Pulmonary artery endothelial cell (primary cell): ENCODE data around the gene CRYBG1. TPM values are rescaled to one million over a fixed set of nuclear protein-coding genes. Genes with fewer than 3 reads are reported as not detected.

Source experiments
- DNase-seq: peaks from one replicate; pipeline ENCODE4 v3.0.0-alpha.2; 2011; ENCODE audit warnings: low read depth, low spot score
- total RNA-seq: library from RNA; depleted of rRNA; stranded (reverse); fragments of >200 nt; gene quantifications from 2 replicates; pipeline ENCODE4 v1.2.3, GENCODE V29; 2014

CRYBG1 gene
- total RNA-seq, 1 donor from 2014 or later: 19.8 TPM

DNA sequence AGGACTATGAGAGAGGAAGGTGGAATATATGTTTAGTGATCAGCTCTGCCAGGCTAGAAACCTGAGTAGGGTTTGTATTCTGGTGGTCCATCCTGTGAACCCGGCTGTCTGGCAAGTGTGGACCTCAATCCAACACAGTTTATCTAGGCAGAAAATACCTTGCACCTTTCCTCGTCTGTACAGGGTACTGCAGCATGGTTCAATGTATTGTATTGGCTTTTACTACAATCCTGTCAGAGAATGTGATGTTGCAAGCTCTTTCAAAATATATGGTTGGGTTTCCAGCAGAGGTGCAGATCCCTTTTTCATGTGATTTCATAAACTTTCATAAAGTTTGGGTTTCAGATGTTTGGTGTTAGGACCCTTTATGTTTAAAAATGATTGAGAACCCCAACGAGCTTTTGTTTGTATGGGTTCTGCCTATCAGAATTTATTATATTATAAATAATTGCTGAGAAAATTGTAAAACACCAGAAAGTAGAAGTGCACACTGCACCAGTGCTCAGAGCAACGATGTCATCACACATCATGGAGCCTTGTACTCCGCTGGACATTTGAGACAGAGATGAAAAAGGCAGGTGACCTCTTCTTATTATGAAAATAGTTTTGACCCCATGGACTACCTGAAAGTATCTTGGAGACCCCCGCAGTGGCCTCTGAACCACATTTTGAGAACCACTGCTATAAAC, 162.2 kb downstream of the CRYBG1 start:
- no peak for DNase-seq

DNA sequence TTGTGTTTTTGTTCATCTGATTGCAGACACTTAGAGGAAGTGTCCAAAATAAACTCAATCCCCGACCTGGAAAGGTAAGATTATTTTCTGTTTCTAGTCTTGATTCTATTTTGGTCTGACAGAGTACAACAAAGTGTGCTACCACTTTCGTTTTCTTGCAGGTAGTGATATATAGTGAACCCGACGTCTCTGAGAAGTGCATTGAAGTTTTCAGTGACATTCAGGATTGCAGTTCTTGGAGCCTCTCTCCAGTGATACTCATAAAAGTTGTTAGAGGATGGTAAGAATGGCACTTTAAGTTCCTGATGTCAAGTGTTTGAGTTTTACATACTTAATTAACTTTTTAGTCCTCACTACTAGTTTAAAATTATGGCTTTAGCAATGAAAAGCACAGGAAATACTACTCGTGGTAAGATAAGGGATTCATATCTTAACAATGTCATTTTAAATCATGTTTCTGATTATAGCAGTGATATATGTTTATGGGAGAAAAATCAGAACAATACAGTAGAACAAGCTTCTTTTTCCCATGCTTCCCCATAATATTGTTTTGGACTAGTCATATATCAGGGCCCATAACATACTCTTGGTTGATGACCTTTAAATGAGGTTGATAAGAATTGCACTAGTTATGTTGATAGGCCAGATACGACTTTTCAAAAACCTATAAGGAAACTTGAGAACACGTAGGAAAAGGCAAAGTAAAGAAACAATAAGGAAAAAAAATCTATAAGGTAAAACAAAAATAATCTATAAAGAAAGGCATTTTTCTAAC, 164.8 kb downstream of the CRYBG1 start:
- DNase-seq: no peak

DNA sequence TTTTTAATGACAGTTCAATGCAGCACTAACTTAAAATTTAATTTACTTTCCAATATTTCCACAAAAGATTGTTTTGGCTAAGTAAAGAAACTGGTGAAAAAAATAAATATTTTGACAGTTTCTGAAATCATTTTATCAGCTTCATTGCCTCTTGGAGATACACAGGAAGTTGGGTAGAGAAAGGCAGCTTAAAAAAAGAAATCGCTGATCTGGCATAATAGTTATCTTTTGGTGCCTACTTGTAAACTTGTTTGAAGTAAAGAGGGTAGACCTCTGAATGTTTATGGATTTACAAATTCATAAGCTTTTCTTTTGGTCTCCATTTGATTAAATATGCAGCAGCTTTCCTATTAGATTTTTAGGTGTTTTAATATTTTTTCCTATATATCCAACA, 165.4 kb downstream of the CRYBG1 start:
- no peak for DNase-seq

DNA sequence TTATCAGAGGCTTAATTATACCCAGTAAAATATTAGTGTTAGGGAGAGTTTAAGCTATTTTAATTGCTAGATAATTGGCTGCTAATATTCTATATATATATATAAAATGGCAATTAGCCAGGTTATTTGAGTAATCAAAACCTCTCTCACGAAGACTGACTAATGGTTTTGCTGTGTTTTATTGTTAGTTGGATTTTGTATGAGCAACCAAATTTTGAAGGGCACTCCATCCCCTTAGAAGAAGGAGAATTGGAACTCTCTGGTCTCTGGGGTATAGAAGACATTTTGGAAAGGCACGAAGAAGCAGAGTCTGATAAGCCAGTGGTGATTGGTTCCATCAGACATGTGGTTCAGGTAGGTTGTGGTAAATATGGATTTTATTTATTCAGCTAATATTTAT, 166.6 kb downstream of the CRYBG1 start:
- DNase-seq: no peak

DNA sequence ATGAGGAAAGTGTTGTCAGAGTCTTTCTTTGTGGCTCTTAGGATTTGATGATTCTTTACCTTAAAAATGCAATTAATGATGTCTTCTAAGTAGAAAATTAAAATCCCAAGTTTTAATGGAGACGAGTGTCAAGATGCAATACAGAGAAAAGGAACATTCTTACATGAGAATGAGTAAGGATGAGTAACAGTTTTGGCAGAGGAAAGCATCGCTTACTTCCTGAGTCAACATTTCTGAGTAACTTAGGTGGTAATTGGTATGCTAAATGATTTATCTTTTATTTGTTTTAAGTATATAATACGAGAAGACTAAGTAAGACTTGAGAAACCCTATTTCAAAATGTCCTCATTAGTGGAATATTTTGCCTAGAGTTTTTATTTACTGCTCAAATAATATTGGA, 167.5 kb downstream of the CRYBG1 start:
- peak; percentile 75 for DNase-seq

DNA sequence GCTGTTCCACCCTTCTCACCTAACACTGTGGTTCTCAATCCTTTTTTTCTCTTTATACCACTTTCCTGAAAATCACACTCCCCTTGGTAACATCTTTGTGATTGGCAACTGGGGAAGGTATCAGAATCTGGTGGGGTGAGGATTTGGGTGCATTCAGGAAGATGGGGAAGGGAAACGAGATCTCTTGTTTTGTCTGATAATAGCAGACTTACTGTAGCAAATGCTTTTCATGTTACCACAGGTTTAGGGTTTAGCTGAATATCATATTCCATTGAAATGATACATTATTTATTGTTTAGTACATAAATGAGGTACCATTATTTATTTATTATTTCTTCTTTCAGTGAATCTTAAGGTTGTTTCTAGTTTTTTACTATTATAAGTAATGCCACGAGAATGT, 168.0 kb downstream of the CRYBG1 start:
- no peak for DNase-seq

DNA sequence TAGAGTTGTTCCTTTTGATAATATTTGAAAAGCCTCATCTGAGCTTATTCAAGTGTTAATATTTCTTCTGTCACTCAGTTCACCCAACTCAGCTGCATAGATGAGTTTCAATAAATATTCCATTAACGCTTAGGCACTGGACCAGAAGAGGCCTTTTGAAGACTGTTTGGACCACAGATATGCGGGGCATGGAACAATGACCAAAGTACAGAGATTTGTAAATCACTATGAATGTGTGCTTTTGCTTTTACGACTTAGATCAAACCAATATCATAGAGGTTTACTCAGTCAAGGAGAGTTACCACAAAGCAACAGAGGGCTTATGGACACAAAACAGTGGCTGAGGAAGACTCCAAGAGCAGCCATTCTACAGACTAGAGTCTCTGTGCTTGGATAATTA, 168.9 kb downstream of the CRYBG1 start:
- DNase-seq: no peak

DNA sequence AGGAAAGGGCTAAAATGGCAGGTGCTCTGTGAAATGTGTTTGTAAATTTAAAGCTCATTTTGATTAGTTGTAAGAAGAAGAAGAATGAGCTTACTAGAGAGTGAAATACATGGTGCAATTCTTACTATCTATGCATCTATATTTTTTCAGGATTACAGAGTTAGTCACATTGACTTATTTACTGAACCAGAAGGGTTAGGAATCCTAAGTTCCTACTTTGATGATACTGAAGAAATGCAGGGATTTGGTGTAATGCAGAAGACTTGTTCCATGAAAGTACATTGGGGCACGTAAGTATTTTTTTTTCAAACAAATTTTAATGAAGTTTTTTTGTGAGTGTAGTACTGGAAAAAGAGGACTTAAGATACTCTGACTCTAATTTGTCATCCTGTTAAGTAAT, 169.5 kb downstream of the CRYBG1 start:
- no peak for DNase-seq

DNA sequence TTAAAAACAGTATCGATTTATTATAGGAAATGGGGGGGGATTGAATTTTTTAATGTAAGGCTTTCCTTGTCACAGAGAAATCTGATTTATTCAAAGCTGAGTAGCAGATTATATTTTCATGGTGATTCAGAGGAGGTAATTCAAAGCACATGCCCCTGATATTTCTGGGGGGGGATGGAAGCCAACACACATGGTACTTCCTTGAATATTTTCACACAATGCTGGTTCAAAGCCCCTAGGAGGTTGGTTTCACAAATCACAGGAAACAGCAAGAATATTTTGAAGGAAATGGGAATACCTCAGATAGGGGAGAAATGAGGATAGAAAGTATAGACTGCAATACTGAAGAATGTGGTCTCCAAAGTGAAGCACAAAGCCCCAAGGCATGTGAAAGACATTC, 170.0 kb downstream of the CRYBG1 start:
- peak; percentile 72 for DNase-seq

DNA sequence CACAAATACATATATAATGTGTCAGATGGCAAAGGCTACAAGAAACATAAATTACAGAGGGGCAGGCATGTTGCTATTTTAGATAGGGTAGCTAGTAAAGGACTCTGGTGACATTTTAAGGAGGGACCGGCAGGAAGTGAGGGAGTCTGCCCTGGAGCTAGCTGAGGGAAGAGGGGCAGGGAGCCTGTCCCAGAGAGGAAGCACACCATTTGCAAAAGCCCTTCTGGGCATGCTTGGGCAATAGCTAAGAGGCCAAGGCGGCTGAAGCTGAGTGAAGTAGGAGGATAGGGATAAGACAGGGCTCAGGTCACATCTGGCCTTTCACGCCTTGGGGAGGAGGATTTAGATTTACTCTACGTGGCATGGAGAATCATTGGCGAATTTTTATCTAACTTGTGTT, 172.5 kb downstream of the CRYBG1 start:
- DNase-seq: no peak

DNA sequence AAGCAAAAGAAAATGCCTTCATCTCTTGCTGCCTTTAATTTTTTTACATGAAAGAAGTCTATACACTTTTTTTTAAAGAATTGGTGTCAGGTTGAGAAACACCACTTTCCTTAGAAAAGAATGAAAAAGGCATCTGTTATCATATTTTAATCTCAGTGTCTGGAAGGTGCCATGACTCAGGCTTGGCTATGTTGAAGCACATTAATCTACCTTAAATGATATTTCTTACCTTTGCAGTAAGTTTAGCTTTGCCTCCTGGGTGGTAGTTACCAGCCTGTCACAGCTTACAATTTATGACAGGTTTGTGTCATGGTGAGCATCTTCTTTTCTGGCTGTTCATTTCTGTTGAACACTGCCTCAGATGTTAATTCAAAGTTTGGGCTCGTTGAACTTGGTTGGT, 173.5 kb downstream of the CRYBG1 start:
- DNase-seq: no peak

DNA sequence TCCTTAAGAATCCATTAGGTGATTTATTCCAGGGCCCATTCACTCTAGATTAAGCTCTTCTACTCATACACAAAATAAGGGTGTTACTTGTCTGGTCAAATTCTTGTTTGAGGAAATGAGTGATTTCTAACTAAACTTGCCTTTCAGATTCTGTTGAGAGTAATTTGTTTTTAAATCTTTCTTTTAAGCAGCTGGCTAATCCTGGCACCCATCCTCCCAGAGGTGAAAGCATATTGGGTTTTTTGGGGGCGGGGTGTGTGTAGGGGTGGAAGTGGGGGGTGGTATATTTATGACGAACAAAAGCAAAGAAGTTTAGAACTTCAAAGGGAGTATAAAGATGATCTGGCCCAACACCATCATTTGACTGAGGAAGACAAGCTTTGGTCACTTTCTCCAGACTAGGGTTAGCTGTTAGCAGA, 174.1 kb downstream of the CRYBG1 start:
- DNase-seq: no peak

DNA sequence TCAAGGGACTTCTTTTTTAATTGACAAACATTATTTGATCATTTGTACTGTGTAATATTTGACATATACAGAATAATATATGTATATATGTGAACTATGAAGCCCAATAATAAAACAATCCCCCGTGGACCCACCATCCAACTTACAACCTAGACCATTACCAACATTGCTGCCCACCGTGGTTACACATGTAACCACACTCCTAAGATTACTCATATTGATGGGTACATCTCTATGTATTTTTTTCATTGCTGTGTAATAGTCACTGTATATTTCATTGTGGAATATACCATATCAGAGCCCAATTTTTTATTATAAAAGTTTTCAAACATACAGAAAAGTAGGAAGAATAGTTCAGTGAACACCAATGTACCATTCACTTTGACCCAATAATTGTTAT, 174.5 kb downstream of the CRYBG1 start:
- DNase-seq: no peak

DNA sequence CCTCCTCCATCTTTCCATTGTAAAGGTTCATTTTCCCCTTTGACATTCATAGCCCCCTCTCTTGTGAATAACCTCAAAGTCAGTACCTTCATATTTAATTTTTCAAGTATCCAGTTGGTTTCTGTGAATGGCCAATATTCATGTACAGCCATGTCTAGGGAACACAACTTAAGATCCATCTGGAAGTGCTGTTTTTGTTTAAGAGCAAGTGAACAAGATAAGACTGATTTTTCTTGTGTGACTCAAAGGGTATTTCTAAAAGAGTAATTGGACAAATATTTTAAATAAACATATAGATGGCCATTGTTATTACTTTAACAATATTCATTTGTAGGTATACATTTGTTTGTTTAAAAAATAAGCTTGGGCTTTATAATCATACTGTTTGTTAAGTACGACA, 175.8 kb downstream of the CRYBG1 start:
- DNase-seq: no peak

DNA sequence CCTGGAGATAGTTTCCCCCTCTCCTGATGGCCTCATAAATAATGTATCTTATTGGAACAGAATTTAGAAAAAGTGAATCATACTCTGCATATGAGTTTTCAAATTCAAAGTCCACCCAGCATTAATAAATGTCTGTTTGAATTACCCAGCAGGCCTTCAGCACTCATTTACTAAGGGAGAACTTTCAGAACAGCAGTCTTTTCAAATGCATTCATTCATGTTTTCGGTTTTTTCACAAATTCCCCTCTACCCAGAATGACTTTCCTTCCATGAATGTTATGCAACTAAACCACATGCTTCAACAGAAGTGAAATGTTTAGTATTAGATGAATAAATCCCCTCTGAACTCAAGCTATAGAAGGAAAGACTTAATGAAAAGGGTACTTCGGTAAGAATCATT, 176.3 kb downstream of the CRYBG1 start:
- DNase-seq: no peak

DNA sequence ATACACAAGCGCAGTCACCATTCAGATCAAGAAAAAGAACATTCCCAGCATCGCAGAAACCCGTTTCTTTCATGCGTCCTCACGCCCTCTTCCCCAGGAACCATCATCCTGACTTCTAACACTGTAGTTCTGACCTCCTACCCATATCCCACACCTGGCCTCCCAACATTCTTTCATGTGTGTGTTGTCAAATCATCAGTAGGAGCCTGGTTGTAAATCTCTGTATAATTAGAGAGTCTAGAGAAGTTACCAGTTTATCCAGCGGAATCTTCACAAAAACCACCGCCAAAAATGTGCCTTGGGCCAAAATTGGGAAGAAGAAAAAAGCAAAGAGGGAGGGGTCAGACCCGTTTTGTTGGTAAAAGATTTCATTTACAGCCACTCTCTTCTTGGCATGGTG, 177.1 kb downstream of the CRYBG1 start:
- DNase-seq: no peak

DNA sequence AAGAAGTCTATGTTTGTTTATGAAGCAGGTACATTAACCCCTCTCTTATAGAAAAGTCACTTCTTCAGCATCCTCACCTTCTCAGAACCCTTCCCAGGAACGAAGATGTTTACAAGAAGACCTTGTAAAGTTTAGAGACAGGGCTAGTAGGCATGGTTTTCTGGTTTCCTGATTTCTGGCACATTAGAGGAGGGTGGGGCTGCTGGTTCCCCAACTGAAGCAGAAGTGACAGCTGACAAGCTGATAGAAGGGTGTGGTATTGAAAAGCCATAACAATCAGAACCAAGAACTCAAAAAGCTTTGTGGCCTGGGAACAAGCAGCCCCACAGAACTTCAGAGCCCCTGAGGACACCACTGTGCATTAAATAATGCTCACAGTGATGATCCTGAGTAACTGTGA, 177.6 kb downstream of the CRYBG1 start:
- DNase-seq: no peak

DNA sequence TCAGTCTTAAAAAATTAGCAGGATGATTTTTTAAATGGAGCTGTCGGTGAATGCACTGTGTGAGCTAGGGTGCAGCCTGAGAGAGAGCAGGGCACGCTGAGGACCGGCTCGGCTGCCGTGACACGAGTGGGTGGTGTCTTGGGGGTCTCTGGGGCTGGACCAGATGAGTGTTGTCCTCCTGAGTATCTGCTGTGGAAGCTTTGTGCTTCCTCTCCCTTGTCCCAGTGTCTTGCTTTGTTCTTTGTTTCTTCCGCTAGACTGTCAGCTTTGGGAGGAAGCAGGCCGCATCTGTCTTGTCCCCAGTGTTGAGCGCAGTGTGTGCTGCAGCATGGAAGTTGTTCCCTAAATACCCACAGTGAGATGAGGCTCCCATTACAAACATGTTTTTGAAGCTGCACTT, 179.4 kb downstream of the CRYBG1 start:
- DNase-seq: no peak

DNA sequence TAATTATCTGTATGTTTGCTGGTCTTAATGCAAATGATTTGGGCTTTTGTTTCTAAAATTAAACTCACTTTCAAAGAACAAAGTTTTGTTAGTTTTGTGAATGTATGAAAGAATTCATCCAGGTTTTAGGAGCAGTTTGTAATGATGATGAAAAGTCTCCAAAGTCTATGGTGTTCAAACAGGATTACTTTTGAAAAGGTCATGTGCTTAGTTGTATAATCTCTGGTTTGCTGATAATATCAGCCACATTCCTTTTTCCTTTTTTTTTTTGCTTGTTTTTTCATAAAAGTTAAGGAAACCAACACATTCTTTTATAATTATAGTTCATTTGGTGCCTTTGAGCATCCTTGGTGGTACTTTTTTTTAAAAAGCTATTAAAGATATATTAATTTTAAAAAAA, 179.9 kb downstream of the CRYBG1 start:
- no peak for DNase-seq

DNA sequence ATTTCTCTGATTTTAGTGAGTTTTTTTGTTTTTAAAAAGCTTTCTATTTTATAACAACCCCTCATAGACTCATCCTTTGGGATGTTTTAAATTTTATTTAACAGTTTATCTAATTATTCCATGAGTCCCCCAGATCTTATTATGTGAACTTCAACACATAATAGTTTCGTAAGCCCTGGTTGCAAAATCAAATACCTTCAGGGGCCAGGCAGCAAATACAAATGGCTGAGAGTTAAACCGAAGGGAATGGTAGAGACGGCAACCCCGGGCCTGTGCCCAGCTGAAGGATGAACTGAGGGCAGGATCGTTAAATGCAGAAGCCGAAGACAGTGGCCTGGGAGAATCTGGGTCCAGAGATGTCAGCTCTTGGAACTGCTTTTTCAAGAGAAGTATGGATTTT, 180.4 kb downstream of the CRYBG1 start:
- DNase-seq: no peak

DNA sequence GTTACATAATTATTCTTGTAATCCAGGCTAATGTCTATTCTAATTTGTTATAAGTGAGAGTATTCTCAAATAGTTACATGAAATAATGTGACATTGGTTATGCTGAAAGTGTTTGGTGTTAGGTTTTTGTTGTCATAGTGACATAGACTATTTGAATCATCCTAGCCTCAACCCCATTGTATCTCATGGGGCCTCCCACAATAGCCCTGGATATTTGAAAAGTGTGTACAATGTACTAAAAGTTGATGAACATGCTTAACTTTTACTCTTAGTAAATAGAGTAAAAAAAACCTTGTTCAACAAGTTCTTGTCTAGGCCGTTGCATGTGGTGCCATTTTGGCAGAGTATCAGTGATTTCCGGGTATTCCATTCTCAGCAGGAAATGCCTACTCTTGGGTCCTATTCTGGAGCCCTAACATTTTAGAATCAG, 185.8 kb downstream of the CRYBG1 start:
- DNase-seq: peak; percentile 43

DNA sequence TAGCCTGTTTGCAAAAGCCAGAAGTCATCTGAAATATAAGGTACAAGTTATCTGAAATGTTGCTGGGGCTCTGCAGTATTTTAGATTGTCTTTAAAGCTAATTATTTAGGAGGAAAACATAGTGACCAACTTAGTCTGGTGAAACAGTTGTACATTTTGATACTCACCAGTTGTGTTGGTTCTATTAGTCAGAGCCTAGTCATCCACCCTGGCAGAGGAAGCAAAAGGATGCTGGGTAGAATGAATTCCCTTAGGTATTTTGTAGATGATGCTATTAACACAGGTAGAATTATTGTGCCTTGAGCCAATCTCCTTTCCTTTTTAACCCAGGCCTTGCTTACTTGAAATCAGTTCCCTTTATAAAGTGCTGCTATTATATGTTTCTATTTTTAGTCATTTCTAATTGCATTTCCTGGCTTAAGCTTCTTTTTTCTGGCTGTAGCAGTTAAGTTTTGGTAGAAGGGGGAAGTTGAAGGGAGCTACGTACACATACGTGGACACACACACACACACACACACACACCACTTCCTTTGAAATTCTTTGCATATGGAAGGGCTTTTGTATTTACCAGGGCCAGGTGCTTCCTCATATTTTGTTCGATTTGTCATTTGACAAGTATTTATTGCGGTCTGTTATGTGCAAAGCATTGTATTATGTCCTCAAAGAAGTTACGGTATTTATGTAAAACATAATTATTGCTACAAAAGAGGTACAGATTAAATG, 186.3 kb downstream of the CRYBG1 start:
- peak; percentile 89 for DNase-seq
